ENCODE results near the gene SLC24A3.

DNA sequence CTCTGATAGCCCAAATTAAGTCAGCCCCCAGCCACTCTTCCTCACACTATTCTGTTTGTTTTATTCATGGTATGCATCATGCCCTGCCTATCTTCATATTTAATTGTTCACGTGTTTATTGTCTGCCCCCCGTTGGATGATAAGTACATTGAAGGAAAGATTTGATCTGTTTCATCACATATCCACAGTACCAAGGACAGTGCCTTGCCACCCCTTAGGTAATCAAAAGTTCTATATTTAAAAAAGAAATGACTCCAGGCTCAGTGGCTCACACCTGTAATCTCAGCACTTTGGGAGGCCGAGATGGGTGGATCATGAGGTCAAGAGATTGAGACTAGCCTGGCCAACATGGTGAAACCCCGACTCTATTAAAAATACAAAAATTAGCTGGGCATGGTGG lies 535.5 kb downstream of the SLC24A3 start:
- no peak for TF ChIP-seq CTCF (conservative IDR thresholded peaks at IDR 0.05; ENCODE audit: low read depth, low read length)
- no peak for TF ChIP-seq EZH2 (IDR thresholded peaks at IDR 0.05; ENCODE audit: borderline replicate concordance, low read depth, low read length, poor library complexity, severe bottlenecking)
